Body of pancreas (tissue), 4 donors: ENCODE data around the gene CXCL11.

ENCODE experiments used
- POLR2A ChIP-seq, 3 donors: fragments of 450-650 bp; IDR thresholded peaks; one replicate each; pipeline ENCODE4 v1.6.1; 2016; ENCODE audit warnings: antibody characterized with exemption in 3 of 3, mild to moderate bottlenecking in 2 of 3
- TF ChIP-seq, protein P1 (sequence below), 7 experiments: fragments of 450-650 bp in 4 of 7; fragments of 200-600 bp in 3 of 7; sonication (generic) in 3 of 7; IDR thresholded peaks; one replicate each; pipeline ENCODE4 v1.5.1; 2016 to 2019; ENCODE audit warnings: antibody characterized with exemption in 7 of 7

DNA sequence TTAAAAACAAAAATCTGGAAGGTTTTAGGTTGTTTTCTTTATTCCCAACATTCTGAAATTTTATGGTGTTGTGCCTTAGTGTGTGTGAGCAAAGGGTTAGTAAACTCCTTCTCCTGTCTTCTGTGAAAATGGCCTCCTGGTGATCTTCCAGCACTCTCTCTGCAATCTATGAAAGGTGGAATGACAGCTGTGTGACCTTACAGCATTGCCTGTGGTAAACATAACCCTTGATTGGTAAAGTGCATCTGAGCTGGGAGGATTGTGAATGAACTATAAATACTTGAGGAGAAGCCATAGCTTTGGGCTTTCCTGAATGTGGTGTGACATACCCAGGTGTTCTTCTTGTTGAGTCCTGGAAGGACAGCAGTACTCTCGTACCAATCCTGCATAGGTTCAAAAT is 48.7 kb upstream of the CXCL11 start:
- no peak for TF ChIP-seq POLR2A (IDR thresholded peaks at IDR 0.05)
- TF ChIP-seq, protein P1, sequence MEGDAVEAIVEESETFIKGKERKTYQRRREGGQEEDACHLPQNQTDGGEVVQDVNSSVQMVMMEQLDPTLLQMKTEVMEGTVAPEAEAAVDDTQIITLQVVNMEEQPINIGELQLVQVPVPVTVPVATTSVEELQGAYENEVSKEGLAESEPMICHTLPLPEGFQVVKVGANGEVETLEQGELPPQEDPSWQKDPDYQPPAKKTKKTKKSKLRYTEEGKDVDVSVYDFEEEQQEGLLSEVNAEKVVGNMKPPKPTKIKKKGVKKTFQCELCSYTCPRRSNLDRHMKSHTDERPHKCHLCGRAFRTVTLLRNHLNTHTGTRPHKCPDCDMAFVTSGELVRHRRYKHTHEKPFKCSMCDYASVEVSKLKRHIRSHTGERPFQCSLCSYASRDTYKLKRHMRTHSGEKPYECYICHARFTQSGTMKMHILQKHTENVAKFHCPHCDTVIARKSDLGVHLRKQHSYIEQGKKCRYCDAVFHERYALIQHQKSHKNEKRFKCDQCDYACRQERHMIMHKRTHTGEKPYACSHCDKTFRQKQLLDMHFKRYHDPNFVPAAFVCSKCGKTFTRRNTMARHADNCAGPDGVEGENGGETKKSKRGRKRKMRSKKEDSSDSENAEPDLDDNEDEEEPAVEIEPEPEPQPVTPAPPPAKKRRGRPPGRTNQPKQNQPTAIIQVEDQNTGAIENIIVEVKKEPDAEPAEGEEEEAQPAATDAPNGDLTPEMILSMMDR (IDR thresholded peaks at IDR 0.05), result no peak
